ENCODE measurements around the gene RETREG1. TPM values are rescaled to one million over a fixed set of nuclear protein-coding genes. Genes with fewer than 3 reads are reported as not detected.

Gene RETREG1
- total and polyA plus RNA-seq, 2 of the 13 experiments (the other 11 are each of a cell fraction or from before 2014, with no cell fraction given), result 0.07 TPM; not detected in 1

- TF ChIP-seq KDM3A (CRISPR knock-in tag; IDR thresholded peaks at IDR 0.05; ENCODE audit: low read depth) (no peak), HDAC1 (CRISPR knock-in tag; IDR thresholded peaks at IDR 0.05) (no peak), HOXA7 (CRISPR knock-in tag; IDR thresholded peaks at IDR 0.05) (no peak), RFXAP (CRISPR knock-in tag; IDR thresholded peaks at IDR 0.05; ENCODE audit: borderline replicate concordance) (no peak), FOSL1 (CRISPR knock-in tag; IDR thresholded peaks at IDR 0.05; ENCODE audit: borderline replicate concordance) (no peak), HCFC1 (IDR thresholded peaks at IDR 0.05; ENCODE audit: low read depth, low read length) (no peak), KLF11 (CRISPR knock-in tag; IDR thresholded peaks at IDR 0.05) (no peak), ETS1 (CRISPR knock-in tag; IDR thresholded peaks at IDR 0.05) (no peak), ZNF629 (CRISPR knock-in tag; conservative IDR thresholded peaks at IDR 0.05) (no peak), ARID3A (IDR thresholded peaks at IDR 0.05; ENCODE audit: low read depth, low read length) (no peak), LRRFIP1 (CRISPR knock-in tag; conservative IDR thresholded peaks at IDR 0.05) (no peak), STAT5B (CRISPR knock-in tag; IDR thresholded peaks at IDR 0.05) (no peak), NR2C2 (CRISPR knock-in tag; IDR thresholded peaks at IDR 0.05; ENCODE audit: borderline replicate concordance) (no peak), ZNF225 (CRISPR knock-in tag; IDR thresholded peaks at IDR 0.05) (no peak), ZNF773 (CRISPR knock-in tag; IDR thresholded peaks at IDR 0.05; ENCODE audit: borderline replicate concordance) (no peak)
- TF ChIP-seq, protein P1, sequence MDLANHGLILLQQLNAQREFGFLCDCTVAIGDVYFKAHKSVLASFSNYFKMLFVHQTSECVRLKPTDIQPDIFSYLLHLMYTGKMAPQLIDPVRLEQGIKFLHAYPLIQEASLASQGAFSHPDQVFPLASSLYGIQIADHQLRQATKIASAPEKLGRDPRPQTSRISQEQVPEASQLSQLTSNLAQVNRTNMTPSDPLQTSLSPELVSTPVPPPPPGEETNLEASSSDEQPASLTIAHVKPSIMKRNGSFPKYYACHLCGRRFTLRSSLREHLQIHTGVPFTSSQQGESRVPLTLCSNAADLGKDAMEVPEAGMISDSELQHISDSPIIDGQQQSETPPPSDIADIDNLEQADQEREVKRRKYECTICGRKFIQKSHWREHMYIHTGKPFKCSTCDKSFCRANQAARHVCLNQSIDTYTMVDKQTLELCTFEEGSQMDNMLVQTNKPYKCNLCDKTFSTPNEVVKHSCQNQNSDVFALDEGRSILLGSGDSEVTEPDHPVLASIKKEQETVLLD (CRISPR knock-in tag; IDR thresholded peaks at IDR 0.05; ENCODE audit: low read depth), result no peak
- DNase-seq (ENCODE audit: low spot score) (no peak), FAIRE-seq (no peak), ATAC-seq (no peak)
- no peak overlapping the region for H3K27ac ChIP-seq (ENCODE audit: extremely low read length, insufficient read depth, low read length)
- intact Hi-C loops (cut with micrococcal nuclease; ENCODE audit: unreplicated experiment) (no loop called here), in situ Hi-C loops (cut with HindIII; ENCODE audit: extremely low pct_ligation_motif_present, low pct_unique_long_range_greater_than_20kb) (no loop called here)
- no peaks in the 10 kb centered on the region for H3K79me2 ChIP-seq (ENCODE audit: insufficient read depth, low read length)
- 46% methylated on average over 3 of the region's 3 CpGs for WGBS (ENCODE audit: low lambda C conversion rate)
- H3K36me3 ChIP-seq (replicated peaks in 1 of 2; ENCODE audit: control insufficient read depth in 1 of 2, insufficient read depth in 2 of 2, low read length in 2 of 2), result no peaks in the 10 kb centered on the region
- no peaks in the 10 kb centered on the region for H4K20me1 ChIP-seq (ENCODE audit: insufficient read depth, low read length)
- H3K27me3 ChIP-seq (ENCODE audit: control insufficient read depth in 1 of 2, insufficient read depth in 2 of 2, low read length in 2 of 2), result no peaks in the 10 kb centered on the region
- H3K4me3 ChIP-seq (replicated peaks in 1 of 3; ENCODE audit: insufficient read depth in 1 of 3, low read depth in 2 of 3, low read length in 3 of 3), result no peak overlapping the region
- ChIA-PET POLR2A (no interaction called here), CTCF (ENCODE audit: low intra/inter-chr PET ratio, low total read pairs) (no interaction called here)
- H3K4me1 ChIP-seq (ENCODE audit: insufficient read depth, low read length), result peaks cover 27% of the 10 kb centered on the region
- H3K9me3 ChIP-seq (ENCODE audit: low read length), result no peaks in the 10 kb centered on the region
- no peak overlapping the region for H3K9ac ChIP-seq (ENCODE audit: insufficient read depth, low read depth, low read length)
- no TSS peak for BruUV-seq (replicated peaks)
- H2AFZ ChIP-seq (ENCODE audit: low read length), result no peak overlapping the region
- H3K4me2 ChIP-seq (ENCODE audit: low read depth, low read length), result no peak overlapping the region
Measured at GRCh38 chr5:16586556-16586955, 30.2 kb downstream of the RETREG1 start.

All from HepG2 (cell line).